ENCODE data around the gene KCNQ1. TPM values are rescaled to one million over a fixed set of nuclear protein-coding genes. Genes with fewer than 3 reads are reported as not detected.

The KCNQ1 gene
- total and polyA plus RNA-seq, 2 of the 13 experiments (the other 11 are each of a cell fraction or from before 2014, with no cell fraction given) = 0.02 to 0.08 TPM

DNA sequence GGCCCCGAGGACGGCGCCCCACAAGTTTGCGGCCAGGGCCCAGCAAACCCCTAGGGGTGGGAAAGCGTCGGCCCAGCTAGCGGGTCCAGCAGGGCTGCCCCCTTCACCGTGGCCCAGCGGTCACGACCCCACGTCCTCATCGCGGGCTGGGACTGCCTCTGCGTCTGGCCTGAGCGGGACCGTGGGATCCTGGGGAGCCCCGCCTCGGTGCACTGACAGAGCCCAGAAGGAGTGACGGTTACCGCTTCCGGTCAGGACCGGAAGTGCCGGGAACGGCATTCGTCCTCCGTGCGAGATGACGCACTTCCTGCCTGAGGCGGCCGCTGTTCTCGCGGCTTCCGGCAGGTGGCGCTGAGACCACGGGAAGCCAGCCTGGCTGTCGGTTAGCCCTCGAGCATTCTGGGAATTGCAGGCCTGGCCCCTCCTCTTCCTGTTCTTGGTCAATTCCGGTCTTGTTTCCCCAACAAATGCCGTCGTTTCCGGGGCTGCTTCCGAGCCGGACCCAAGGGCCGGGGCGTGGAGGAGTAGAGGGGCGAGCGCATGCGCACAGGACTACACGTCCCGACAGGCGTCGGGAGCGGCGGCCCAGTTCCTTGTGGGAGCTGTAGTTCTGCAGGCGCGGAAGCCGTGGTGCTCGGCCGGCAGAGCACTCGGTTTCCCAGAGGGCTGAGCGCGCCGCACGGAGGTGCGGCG, 44.6 kb upstream of the KCNQ1 start, which contains the start of gene TSSC4 (continued):
- TF ChIP-seq FOXC1 (CRISPR knock-in tag; IDR thresholded peaks at IDR 0.05; ENCODE audit: borderline replicate concordance) = peak; percentile 86; the same call in 1 of the 2 replicates
- no peak for TF ChIP-seq CHD4 (IDR thresholded peaks at IDR 0.05; ENCODE audit: borderline replicate concordance, low read length)
- peak; percentile 90 for TF ChIP-seq ZNF776 (CRISPR knock-in tag; IDR thresholded peaks at IDR 0.05)
- peak; percentile 71; the same call in 1 of the 2 replicates for TF ChIP-seq MEIS1 (CRISPR knock-in tag; IDR thresholded peaks at IDR 0.05; ENCODE audit: borderline replicate concordance)
- TF ChIP-seq ATF7-NPFF (CRISPR knock-in tag; IDR thresholded peaks at IDR 0.05; ENCODE audit: low read depth) = 0 out of 2 replicates have a peak, but pooled peaks have one; percentile 12
- TF ChIP-seq, protein P1, sequence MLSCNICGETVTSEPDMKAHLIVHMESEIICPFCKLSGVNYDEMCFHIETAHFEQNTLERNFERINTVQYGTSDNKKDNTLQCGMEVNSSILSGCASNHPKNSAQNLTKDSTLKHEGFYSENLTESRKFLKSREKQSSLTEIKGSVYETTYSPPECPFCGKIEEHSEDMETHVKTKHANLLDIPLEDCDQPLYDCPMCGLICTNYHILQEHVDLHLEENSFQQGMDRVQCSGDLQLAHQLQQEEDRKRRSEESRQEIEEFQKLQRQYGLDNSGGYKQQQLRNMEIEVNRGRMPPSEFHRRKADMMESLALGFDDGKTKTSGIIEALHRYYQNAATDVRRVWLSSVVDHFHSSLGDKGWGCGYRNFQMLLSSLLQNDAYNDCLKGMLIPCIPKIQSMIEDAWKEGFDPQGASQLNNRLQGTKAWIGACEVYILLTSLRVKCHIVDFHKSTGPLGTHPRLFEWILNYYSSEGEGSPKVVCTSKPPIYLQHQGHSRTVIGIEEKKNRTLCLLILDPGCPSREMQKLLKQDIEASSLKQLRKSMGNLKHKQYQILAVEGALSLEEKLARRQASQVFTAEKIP (CRISPR knock-in tag; IDR thresholded peaks at IDR 0.05; ENCODE audit: borderline replicate concordance) = no peak
- peak; percentile 82; the same call in 1 of the 2 replicates for TF ChIP-seq MED1 (CRISPR knock-in tag; IDR thresholded peaks at IDR 0.05)
- TF ChIP-seq XBP1 (CRISPR knock-in tag; IDR thresholded peaks at IDR 0.05) = no peak
- no peak for TF ChIP-seq ZNF256 (CRISPR knock-in tag; conservative IDR thresholded peaks at IDR 0.05)
- TF ChIP-seq SMARCE1 (IDR thresholded peaks at IDR 0.05; ENCODE audit: borderline replicate concordance) = no peak
- peak; percentile 93 for TF ChIP-seq SALL2 (CRISPR knock-in tag; IDR thresholded peaks at IDR 0.05)
- TF ChIP-seq ARNT2 (CRISPR knock-in tag; IDR thresholded peaks at IDR 0.05; ENCODE audit: low read depth) = 0 out of 2 replicates have a peak, but pooled peaks have one; percentile 41
- TF ChIP-seq ZNF451 (CRISPR knock-in tag; IDR thresholded peaks at IDR 0.05) = peak; percentile 66; the same call in 1 of the 2 replicates
- TF ChIP-seq SIN3A (IDR thresholded peaks at IDR 0.05; ENCODE audit: borderline replicate concordance, low read depth, low read length) = 0 out of 2 replicates have a peak, but pooled peaks have one; percentile 10
- TF ChIP-seq, protein P2, sequence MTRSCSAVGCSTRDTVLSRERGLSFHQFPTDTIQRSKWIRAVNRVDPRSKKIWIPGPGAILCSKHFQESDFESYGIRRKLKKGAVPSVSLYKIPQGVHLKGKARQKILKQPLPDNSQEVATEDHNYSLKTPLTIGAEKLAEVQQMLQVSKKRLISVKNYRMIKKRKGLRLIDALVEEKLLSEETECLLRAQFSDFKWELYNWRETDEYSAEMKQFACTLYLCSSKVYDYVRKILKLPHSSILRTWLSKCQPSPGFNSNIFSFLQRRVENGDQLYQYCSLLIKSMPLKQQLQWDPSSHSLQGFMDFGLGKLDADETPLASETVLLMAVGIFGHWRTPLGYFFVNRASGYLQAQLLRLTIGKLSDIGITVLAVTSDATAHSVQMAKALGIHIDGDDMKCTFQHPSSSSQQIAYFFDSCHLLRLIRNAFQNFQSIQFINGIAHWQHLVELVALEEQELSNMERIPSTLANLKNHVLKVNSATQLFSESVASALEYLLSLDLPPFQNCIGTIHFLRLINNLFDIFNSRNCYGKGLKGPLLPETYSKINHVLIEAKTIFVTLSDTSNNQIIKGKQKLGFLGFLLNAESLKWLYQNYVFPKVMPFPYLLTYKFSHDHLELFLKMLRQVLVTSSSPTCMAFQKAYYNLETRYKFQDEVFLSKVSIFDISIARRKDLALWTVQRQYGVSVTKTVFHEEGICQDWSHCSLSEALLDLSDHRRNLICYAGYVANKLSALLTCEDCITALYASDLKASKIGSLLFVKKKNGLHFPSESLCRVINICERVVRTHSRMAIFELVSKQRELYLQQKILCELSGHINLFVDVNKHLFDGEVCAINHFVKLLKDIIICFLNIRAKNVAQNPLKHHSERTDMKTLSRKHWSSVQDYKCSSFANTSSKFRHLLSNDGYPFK (CRISPR knock-in tag; IDR thresholded peaks at IDR 0.05; ENCODE audit: borderline replicate concordance) = peak; percentile 97
- peak; percentile 41 for TF ChIP-seq NFYC (CRISPR knock-in tag; IDR thresholded peaks at IDR 0.05)
- TF ChIP-seq, protein P3, sequence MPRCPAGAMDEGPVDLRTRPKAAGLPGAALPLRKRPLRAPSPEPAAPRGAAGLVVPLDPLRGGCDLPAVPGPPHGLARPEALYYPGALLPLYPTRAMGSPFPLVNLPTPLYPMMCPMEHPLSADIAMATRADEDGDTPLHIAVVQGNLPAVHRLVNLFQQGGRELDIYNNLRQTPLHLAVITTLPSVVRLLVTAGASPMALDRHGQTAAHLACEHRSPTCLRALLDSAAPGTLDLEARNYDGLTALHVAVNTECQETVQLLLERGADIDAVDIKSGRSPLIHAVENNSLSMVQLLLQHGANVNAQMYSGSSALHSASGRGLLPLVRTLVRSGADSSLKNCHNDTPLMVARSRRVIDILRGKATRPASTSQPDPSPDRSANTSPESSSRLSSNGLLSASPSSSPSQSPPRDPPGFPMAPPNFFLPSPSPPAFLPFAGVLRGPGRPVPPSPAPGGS (CRISPR knock-in tag; IDR thresholded peaks at IDR 0.05) = no peak
- no peak for TF ChIP-seq MBNL3 (CRISPR knock-in tag; conservative IDR thresholded peaks at IDR 0.05)
- TF ChIP-seq PAF1 (CRISPR knock-in tag; IDR thresholded peaks at IDR 0.05) = no peak
- peak; percentile 68; the same call in 1 of the 2 replicates for TF ChIP-seq CEBPB (IDR thresholded peaks at IDR 0.05; ENCODE audit: borderline replicate concordance, low read depth, low read length)
- no peak for TF ChIP-seq REXO4 (CRISPR knock-in tag; IDR thresholded peaks at IDR 0.05; ENCODE audit: borderline replicate concordance)
- TF ChIP-seq, protein P4, sequence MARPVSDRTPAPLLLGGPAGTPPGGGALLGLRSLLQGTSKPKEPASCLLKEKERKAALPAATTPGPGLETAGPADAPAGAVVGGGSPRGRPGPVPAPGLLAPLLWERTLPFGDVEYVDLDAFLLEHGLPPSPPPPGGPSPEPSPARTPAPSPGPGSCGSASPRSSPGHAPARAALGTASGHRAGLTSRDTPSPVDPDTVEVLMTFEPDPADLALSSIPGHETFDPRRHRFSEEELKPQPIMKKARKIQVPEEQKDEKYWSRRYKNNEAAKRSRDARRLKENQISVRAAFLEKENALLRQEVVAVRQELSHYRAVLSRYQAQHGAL (CRISPR knock-in tag; IDR thresholded peaks at IDR 0.05; ENCODE audit: not compliant biosample characterization) = no peak
- no peak for TF ChIP-seq ZNF562 (CRISPR knock-in tag; IDR thresholded peaks at IDR 0.05; ENCODE audit: borderline replicate concordance)

Measured in HepG2 (cell line).